Measurements from ENCODE around the gene ATP2B3.

DNA sequence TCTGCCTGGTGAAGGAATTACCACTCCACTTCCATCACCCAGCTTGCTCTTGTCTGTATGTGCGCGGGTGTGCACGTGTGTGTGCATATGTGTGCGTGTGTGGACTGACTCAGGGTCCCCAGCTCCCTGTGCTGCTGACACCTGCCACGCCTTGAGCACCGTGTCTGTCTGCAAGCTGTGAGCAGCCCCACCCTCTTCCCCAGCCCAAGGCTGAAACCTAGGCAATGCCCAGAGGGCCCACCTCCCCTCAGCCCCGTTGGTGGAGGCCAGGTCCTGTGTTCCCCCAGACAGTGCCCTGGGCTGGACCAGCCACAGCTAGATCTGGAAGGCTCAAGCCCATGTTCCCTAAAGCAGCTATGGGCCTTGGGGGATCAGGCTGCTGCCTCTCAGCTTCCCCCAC, 83.5 kb downstream of the ATP2B3 start:
- TF ChIP-seq, protein P1, sequence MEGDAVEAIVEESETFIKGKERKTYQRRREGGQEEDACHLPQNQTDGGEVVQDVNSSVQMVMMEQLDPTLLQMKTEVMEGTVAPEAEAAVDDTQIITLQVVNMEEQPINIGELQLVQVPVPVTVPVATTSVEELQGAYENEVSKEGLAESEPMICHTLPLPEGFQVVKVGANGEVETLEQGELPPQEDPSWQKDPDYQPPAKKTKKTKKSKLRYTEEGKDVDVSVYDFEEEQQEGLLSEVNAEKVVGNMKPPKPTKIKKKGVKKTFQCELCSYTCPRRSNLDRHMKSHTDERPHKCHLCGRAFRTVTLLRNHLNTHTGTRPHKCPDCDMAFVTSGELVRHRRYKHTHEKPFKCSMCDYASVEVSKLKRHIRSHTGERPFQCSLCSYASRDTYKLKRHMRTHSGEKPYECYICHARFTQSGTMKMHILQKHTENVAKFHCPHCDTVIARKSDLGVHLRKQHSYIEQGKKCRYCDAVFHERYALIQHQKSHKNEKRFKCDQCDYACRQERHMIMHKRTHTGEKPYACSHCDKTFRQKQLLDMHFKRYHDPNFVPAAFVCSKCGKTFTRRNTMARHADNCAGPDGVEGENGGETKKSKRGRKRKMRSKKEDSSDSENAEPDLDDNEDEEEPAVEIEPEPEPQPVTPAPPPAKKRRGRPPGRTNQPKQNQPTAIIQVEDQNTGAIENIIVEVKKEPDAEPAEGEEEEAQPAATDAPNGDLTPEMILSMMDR (IDR thresholded peaks at IDR 0.05) = no peak
- no peak for TF ChIP-seq EP300 (IDR thresholded peaks at IDR 0.05)
- no peak for TF ChIP-seq POLR2A (IDR thresholded peaks at IDR 0.05)
